Measurements from ENCODE around the gene CACNA1I. TPM values are rescaled to one million over a fixed set of nuclear protein-coding genes. Genes with fewer than 3 reads are reported as not detected.

Gene CACNA1I
- total and polyA plus RNA-seq, 7 experiments from 2014 or later, result 0.40 to 51.2 (median 22.0) TPM

DNA sequence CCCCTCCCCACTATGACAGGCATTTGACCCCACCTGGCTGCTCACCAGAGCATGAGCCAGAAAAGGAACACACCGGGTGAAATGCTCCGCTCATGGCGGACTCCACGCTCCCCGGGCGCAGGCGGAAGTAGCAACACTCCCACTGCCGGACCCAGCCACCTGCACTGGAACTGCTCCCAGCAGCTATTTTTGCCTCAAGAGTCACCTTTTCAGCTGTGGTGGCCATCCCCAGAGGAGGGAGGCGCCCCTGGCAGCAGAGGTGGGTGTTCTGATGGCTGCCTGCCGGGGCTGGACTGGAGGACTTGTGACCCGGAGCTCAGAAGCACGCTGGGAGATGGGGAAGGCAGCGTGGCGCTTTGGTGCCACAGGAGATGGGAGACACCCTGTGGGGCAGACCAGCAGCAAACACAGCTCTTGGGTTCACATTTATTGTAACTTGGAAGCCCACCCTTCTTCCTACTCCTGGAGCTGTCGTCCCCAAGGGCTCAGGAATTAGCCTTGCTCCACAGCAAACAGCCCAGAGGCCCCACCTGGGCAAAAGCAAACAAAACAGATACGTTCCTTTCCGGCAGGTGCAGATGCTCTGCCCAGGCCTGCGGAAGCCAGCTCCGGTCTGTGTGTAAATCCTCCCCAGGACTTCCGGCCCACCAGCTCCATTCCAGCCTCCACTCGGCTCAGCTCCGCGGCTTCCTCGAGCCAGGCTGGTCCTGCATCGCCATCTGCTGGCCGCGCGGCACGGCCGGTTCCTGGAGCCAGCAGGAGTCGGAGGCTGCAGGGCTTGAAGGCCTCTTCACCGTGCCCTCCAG is 41.7 kb upstream of the CACNA1I start:
- intact Hi-C loops (cut with micrococcal nuclease), result loop anchor here (1.0 to 10.0 kb wide), 6 partner anchors 33 to 1756 kb away; partner anchors contain the start of genes APOBEC3D (in 1 of the 2), CBX6 (in 1 of the 2) and RANGAP1 (in 1 of the 2)
- peaks cover 64 to 87% (median 78%) of the 10 kb centered on the region in 7 donors for H3K4me1 Mint-ChIP-seq
- Histone ChIP-seq H3K27me3 (ENCODE audit: control insufficient read depth in 2 of 2, insufficient read depth in 2 of 2, low read length in 2 of 2) (no peaks in the 10 kb centered on the region), H3K27ac (ENCODE audit: low read depth, low read length) (peak overlapping the region; percentile 48), H3K4me3 (ENCODE audit: low read length) (no peak overlapping the region), H3K9me3 (ENCODE audit: control insufficient read depth in 2 of 3, low read length in 3 of 3) (no peaks in the 10 kb centered on the region), H3K36me3 (ENCODE audit: control insufficient read depth in 2 of 3, insufficient read depth in 3 of 3, low read length in 3 of 3) (peaks cover 0 to 48% (median 12%) of the 10 kb centered on the region in 3 experiments), H3K4me1 (ENCODE audit: control insufficient read depth in 2 of 2, insufficient read depth in 2 of 2, low read length in 2 of 2) (peaks cover 49 to 60% of the 10 kb centered on the region in 2 donors)
- CTCF ChIA-PET, result interaction anchor here (0.6 to 6.4 kb wide), 27 partner anchors 9 to 515 kb away, joined by 3 to 120 read pairs (median 4); partner anchors contain the start of genes ATF4, MIEF1, RPL3 and TAB1
- peaks cover 0 to 4% (median 0%) of the 10 kb centered on the region in 5 donors for H3K27me3 Mint-ChIP-seq
- ATAC-seq, result peak; percentile 74
- peaks cover 0 to 44% (median 12%) of the 10 kb centered on the region in 5 donors for H3K36me3 Mint-ChIP-seq
- H3K9me3 Mint-ChIP-seq, result peaks cover 0 to 3% (median 0%) of the 10 kb centered on the region in 11 donors
- DNase-seq, result peak; percentile 86 to 93 (median 89)
- H3K27ac Mint-ChIP-seq, result peak overlapping the region; percentile 65 to 92 (median 85)
- POLR2A ChIA-PET, result interaction anchor here (0.6 to 7.1 kb wide), 21 partner anchors 7 to 517 kb away, joined by 3 to 105 read pairs (median 5); partner anchors contain the start of genes ATF4, MIEF1, RPL3 and TAB1
- peak overlapping the region; percentile 62 to 97 (median 75) for H3K4me3 Mint-ChIP-seq

DNA sequence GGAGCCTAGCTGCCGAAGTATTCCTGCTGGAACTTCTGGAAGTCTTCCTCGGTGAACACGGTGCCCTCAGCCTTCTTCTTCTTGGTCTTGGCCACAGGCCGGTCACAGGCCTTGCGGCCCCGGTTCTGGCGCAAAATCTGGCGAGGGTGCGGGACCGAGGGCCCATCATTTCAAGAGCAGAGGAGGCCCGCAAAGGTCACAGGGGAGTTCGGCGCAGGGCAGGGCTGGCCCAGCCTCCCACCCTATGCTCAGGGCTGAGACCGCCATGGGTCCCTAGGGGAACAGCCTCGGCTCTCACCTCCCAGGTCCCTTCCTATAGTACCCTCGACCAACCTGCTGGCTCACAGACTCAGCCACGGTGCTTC is 41.1 kb upstream of the CACNA1I start:
- intact Hi-C loops (cut with micrococcal nuclease), result loop anchor here (1.0 to 10.0 kb wide), 6 partner anchors 33 to 1755 kb away; partner anchors contain the start of genes APOBEC3D (in 1 of the 2), CBX6 (in 1 of the 2) and RANGAP1 (in 1 of the 2)
- ChIA-PET CTCF (interaction anchor here (0.7 to 6.4 kb wide), 25 partner anchors 9 to 515 kb away, joined by 3 to 120 read pairs (median 5); partner anchors contain the start of genes ATF4, MIEF1, RPL3 and TAB1), POLR2A (interaction anchor here (0.6 to 7.1 kb wide), 19 partner anchors 8 to 518 kb away, joined by 3 to 105 read pairs (median 5); partner anchors contain the start of genes ATF4, MIEF1, RPL3 and TAB1)
- peaks cover 49 to 58% of the 10 kb centered on the region in 2 donors for H3K4me1 ChIP-seq (ENCODE audit: control insufficient read depth in 2 of 2, insufficient read depth in 2 of 2, low read length in 2 of 2)
- Mint-ChIP-seq H3K4me1 (peaks cover 64 to 85% (median 78%) of the 10 kb centered on the region in 7 donors), H3K36me3 (peaks cover 0 to 41% (median 12%) of the 10 kb centered on the region in 5 donors), H3K27ac (peak overlapping the region in 8 of 9 donors; percentile 65 to 92 (median 84)), H3K27me3 (peaks cover 0 to 4% (median 0%) of the 10 kb centered on the region in 5 donors), H3K4me3 (peak overlapping the region; percentile 62 to 97 (median 75)), H3K9me3 (peaks cover 0 to 3% (median 0%) of the 10 kb centered on the region in 11 donors)
- no peaks in the 10 kb centered on the region for H3K27me3 ChIP-seq (ENCODE audit: control insufficient read depth in 2 of 2, insufficient read depth in 2 of 2, low read length in 2 of 2)
- H3K9me3 ChIP-seq (ENCODE audit: control insufficient read depth in 2 of 3, low read length in 3 of 3), result no peaks in the 10 kb centered on the region
- DNase-seq (no peak), ATAC-seq (no peak)
- no peak overlapping the region for H3K4me3 ChIP-seq (ENCODE audit: low read length)
- peak overlapping the region; percentile 22 for H3K27ac ChIP-seq (ENCODE audit: low read depth, low read length)
- peaks cover 0 to 42% (median 12%) of the 10 kb centered on the region in 3 experiments for H3K36me3 ChIP-seq (ENCODE audit: control insufficient read depth in 2 of 3, insufficient read depth in 3 of 3, low read length in 3 of 3)

DNA sequence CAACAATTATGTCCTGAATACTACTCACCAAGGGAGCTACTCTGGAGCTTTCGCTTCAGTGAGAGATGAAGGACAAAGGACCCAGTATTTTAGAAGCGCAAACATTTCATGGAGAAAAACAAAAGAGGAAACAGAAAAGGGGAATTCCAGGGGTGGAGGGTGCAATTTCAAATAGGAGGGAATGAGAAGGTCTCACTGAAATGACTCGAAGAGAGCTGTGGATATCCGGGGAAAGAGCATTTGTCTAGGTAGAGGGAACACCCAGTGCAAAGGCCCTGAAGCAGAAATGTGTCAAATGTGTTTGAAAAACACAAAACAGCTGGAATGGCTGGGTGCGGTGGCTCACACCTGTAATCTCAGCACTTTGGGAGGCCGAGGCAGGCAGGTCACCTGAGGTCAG is 40.4 kb upstream of the CACNA1I start:
- H3K27me3 ChIP-seq (ENCODE audit: control insufficient read depth in 2 of 2, insufficient read depth in 2 of 2, low read length in 2 of 2), result no peaks in the 10 kb centered on the region
- Mint-ChIP-seq H3K4me3 (peak overlapping the region in 9 of 10 donors; percentile 15 to 97 (median 64)), H3K4me1 (peaks cover 58 to 80% (median 71%) of the 10 kb centered on the region in 7 donors), H3K27me3 (peaks cover 0 to 4% (median 0%) of the 10 kb centered on the region in 5 donors), H3K9me3 (peaks cover 0 to 3% (median 0%) of the 10 kb centered on the region in 11 donors), H3K36me3 (peaks cover 0 to 36% (median 7%) of the 10 kb centered on the region in 5 donors), H3K27ac (peak overlapping the region; percentile 1 to 98 (median 77))
- ATAC-seq, result no peak
- intact Hi-C loops (cut with micrococcal nuclease), result loop anchor here (5.0 kb wide), 4 partner anchors 372 to 1473 kb away; partner anchors contain the start of genes GRAP2 (in 2 of the 2), CBX7 (in 1 of the 2) and PICK1 (in 1 of the 2)
- CTCF ChIA-PET, result interaction anchor here (0.7 to 6.4 kb wide), 13 partner anchors 10 to 514 kb away, joined by 3 to 120 read pairs (median 4); partner anchors contain the start of genes ATF4 and TAB1
- H3K36me3 ChIP-seq (ENCODE audit: control insufficient read depth in 2 of 3, insufficient read depth in 3 of 3, low read length in 3 of 3), result peaks cover 0 to 35% (median 12%) of the 10 kb centered on the region in 3 experiments
- H3K9me3 ChIP-seq (ENCODE audit: control insufficient read depth in 2 of 3, low read length in 3 of 3), result no peaks in the 10 kb centered on the region
- H3K4me1 ChIP-seq (ENCODE audit: control insufficient read depth in 2 of 2, insufficient read depth in 2 of 2, low read length in 2 of 2), result peaks cover 47 to 63% of the 10 kb centered on the region in 2 donors
- H3K4me3 ChIP-seq (ENCODE audit: low read length), result no peak overlapping the region
- no peak for DNase-seq
- H3K27ac ChIP-seq (ENCODE audit: low read depth, low read length), result no peak overlapping the region
- POLR2A ChIA-PET, result interaction anchor here (0.6 to 7.1 kb wide), 13 partner anchors 8 to 517 kb away, joined by 3 to 105 read pairs (median 7); partner anchors contain the start of genes ATF4, MIEF1, RPL3 and TAB1

DNA sequence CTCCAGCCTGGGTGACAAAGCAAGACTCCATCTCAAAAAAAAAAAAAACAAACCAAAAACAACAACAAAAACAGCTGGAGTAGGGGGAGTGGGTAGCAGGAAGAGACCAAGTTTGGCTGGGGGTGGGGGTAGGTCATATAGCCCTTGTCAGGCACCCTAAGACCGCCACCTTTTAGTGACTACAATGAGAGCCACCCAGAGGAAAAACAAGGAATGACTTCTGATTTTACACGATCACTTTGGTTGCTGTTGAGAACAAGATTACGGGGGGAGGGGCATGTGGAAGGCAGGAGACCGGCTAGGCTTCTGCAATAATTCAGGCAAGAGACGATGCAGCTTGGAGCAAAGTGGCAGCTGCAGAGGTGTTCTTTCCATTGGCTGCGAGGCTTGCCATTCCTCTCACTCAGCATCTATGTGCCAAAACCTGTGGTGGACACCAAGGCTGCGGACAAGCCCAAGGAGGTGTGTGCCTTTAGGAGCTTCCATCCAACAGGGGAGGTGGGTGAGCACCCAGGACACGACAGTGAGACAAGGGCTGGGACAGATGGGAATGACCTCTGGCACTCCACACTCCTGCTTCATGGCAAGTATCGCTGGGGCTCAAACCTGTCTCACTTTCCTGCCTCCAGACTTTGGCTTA is 39.7 kb upstream of the CACNA1I start:
- Histone ChIP-seq H3K4me3 (ENCODE audit: low read length) (no peak overlapping the region), H3K9me3 (ENCODE audit: control insufficient read depth in 2 of 3, low read length in 3 of 3) (no peaks in the 10 kb centered on the region), H3K36me3 (ENCODE audit: control insufficient read depth in 2 of 3, insufficient read depth in 3 of 3, low read length in 3 of 3) (peaks cover 0 to 31% (median 12%) of the 10 kb centered on the region in 3 experiments), H3K27ac (ENCODE audit: low read depth, low read length) (peak overlapping the region; percentile 95), H3K27me3 (ENCODE audit: control insufficient read depth in 2 of 2, insufficient read depth in 2 of 2, low read length in 2 of 2) (no peaks in the 10 kb centered on the region), H3K4me1 (ENCODE audit: control insufficient read depth in 2 of 2, insufficient read depth in 2 of 2, low read length in 2 of 2) (peaks cover 45 to 64% of the 10 kb centered on the region in 2 donors)
- ChIA-PET CTCF (interaction anchor here (0.7 to 6.4 kb wide), 12 partner anchors 8 to 513 kb away, joined by 3 to 120 read pairs (median 4); partner anchors contain the start of gene ATF4), POLR2A (interaction anchor here (0.7 to 7.1 kb wide), 18 partner anchors 9 to 513 kb away, joined by 3 to 105 read pairs (median 5); partner anchors contain the start of genes ATF4, MIEF1, RPL3 and TAB1)
- peak overlapping the region; percentile 39 to 98 (median 90) for H3K27ac Mint-ChIP-seq
- peak overlapping the region; percentile 79 to 97 (median 94) for H3K4me3 Mint-ChIP-seq
- H3K36me3 Mint-ChIP-seq, result peaks cover 0 to 32% (median 7%) of the 10 kb centered on the region in 5 donors
- H3K4me1 Mint-ChIP-seq, result peaks cover 52 to 73% (median 65%) of the 10 kb centered on the region in 7 donors
- H3K27me3 Mint-ChIP-seq, result peaks cover 0 to 4% (median 0%) of the 10 kb centered on the region in 5 donors
- peak in 3 of 9 donors; percentile 42 to 61 (median 45) for DNase-seq
- ATAC-seq, result no peak
- peaks cover 0 to 3% (median 0%) of the 10 kb centered on the region in 11 donors for H3K9me3 Mint-ChIP-seq
- intact Hi-C loops (cut with micrococcal nuclease), result loop anchor here (5.0 kb wide), 4 partner anchors 371 to 1474 kb away; partner anchors contain the start of genes GRAP2 (in 2 of the 2), CBX7 (in 1 of the 2) and PICK1 (in 1 of the 2)

DNA sequence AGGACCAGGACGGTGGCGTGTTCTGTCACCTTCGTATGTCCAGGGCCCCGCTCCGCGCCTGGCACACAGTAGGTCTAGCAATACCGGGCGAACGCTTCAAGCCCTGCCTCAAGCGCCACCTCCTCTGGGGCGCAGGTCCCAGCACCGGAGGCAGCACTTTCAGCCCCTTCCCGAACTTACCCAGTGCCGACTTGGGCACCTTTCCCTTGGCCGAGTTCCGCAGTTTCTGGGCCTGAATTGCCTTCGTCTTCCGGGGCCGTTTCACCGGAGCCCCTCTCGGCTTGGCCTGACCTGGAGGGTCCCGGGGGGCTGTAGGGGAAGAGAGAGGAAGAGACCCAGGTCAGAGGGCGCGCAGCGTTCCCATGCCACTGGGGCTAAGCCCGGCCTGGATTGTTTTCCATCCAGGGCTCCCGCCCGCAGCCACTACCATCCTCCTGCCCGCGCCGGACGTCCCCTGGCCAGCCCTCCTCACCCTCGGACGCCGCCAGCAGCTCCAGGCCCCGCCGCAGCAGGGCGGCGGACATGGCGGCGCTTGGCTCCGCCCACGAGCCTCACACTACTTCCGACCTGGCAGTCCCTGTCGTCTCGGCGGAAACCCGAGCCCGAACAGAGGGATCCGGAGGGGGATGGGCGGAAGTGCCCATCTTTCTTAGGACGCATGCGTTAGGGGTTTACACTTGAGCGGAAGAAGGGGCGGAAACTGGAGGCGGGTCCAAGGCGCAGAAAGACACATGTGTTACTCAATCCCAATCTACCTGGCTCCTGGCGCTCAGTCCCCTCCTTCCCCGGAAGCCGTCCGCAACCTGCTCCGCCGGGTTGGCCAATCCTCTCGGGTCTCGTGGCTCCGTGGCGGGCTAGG is 38.1 kb upstream of the CACNA1I start, which contains the start of gene RPS19BP1:
Gene RPS19BP1 (minus strand): TSS at position 534 of the 859 bp plus-strand sequence. CDS start 10 bp downstream, at position 524.
- DNase-seq, result peak; percentile 92 to 100 (median 99)

More for the DNA sequence above, 38.1 kb upstream of the CACNA1I start, which contains the start of gene RPS19BP1:
- H3K36me3 ChIP-seq (ENCODE audit: control insufficient read depth in 2 of 3, insufficient read depth in 3 of 3, low read length in 3 of 3), result peaks cover 0 to 31% (median 12%) of the 10 kb centered on the region in 3 experiments
- Mint-ChIP-seq H3K27ac (peak within 1 kb of the TSS; percentile 85 to 98 (median 95)), H3K4me3 (peak within 1 kb of the TSS; percentile 92 to 98 (median 95)), H3K9me3 (peaks cover 0 to 3% (median 0%) of the 10 kb centered on the region in 11 donors), H3K27me3 (peaks cover 0 to 4% (median 0%) of the 10 kb centered on the region in 5 donors), H3K36me3 (peaks cover 0 to 26% (median 7%) of the 10 kb centered on the region in 5 donors), H3K4me1 (peaks cover 41 to 60% (median 52%) of the 10 kb centered on the region in 7 donors)
- ChIA-PET POLR2A (interaction anchor here (1.0 to 7.1 kb wide), 14 partner anchors 11 to 512 kb away, joined by 3 to 105 read pairs (median 5); partner anchors contain the start of genes ATF4, MIEF1, RPL3 and TAB1), CTCF (interaction anchor here (0.9 to 6.4 kb wide), 6 partner anchors 10 to 815 kb away, joined by 3 to 120 read pairs (median 6); partner anchors contain the start of gene TAB1)
- H3K4me3 ChIP-seq (ENCODE audit: low read length), result peak within 1 kb of the TSS; percentile 92
- H3K4me1 ChIP-seq (ENCODE audit: control insufficient read depth in 2 of 2, insufficient read depth in 2 of 2, low read length in 2 of 2), result peaks cover 39 to 53% of the 10 kb centered on the region in 2 donors
- intact Hi-C loops (cut with micrococcal nuclease), result loop anchor here (1.0 to 5.0 kb wide), 15 partner anchors 12 to 1475 kb away; partner anchors contain the start of genes ADSL (in 2 of the 2), ATF4 (in 2 of the 2), GRAP2 (in 2 of the 2) and MIEF1 (in 2 of the 2)
- no peaks in the 10 kb centered on the region for H3K27me3 ChIP-seq (ENCODE audit: control insufficient read depth in 2 of 2, insufficient read depth in 2 of 2, low read length in 2 of 2)
- peak; percentile 89 for ATAC-seq
- H3K9me3 ChIP-seq (ENCODE audit: control insufficient read depth in 2 of 3, low read length in 3 of 3), result no peaks in the 10 kb centered on the region
- H3K27ac ChIP-seq (ENCODE audit: low read depth, low read length), result peak within 1 kb of the TSS; percentile 95

Measured in naive thymus-derived CD4-positive, alpha-beta T cell (primary cell).